Inflammatory macrophage treated with lipopolysaccharide for 1 hour (primary cell): Measurements from ENCODE around the gene ANK2.
A peak's percentile ranks its signal among the peaks of the same experiment; 100 is the strongest.

Experiments used
- DNase-seq, 2 donors: peaks; one replicate each; pipeline ENCODE4 v3.0.0-alpha.2; 2020 to 2022

ANK2 gene

GRCh38 chr4:113407409-113407808 lies 358.0 kb downstream of the ANK2 start:
- no peak for DNase-seq

- no peak for DNase-seq
Observed at GRCh38 chr4:113409181-113409580, 359.7 kb downstream of the ANK2 start.

GRCh38 chr4:113410686-113411085 lies 361.2 kb downstream of the ANK2 start:
- no peak for DNase-seq

- peak; percentile 60 to 86 for DNase-seq
Observed at GRCh38 chr4:113411496-113411938, 362.1 kb downstream of the ANK2 start.

GRCh38 chr4:113419631-113420030 lies 370.2 kb downstream of the ANK2 start:
- no peak for DNase-seq

GRCh38 chr4:113420938-113421337 lies 371.5 kb downstream of the ANK2 start:
- no peak for DNase-seq

- DNase-seq = no peak
Observed at GRCh38 chr4:113423631-113424030, 374.2 kb downstream of the ANK2 start.

GRCh38 chr4:113433116-113433515 lies 383.7 kb downstream of the ANK2 start:
- DNase-seq = no peak
